HFF-Myc (cell line): ENCODE data around the gene LIME1.

Source experiments
- DNase-seq: peaks from one replicate; pipeline ENCODE4 v3.0.0-alpha.2; 2011; ENCODE audit warnings: low read depth; ENCODE audit errors: extremely low read depth
- H3K4me3 ChIP-seq: replicated peaks from 2 replicates; pipeline ENCODE4 v1.5.1; 2011; ENCODE audit warnings: low read depth, mild to moderate bottlenecking, control low read depth, low read length
- CTCF ChIP-seq: IDR thresholded peaks from 2 replicates; pipeline ENCODE4 v1.5.1; 2012; ENCODE audit warnings: mild to moderate bottlenecking, low read depth, low read length, control low read depth; ENCODE audit errors: missing control alignments

Gene LIME1

GRCh38 chr20:63758152-63758551 is 21.7 kb downstream of the LIME1 start:
- H3K4me3 ChIP-seq = no peak overlapping the region
- no peak for DNase-seq
- no peak for TF ChIP-seq CTCF

- no peak for DNase-seq
- TF ChIP-seq CTCF = no peak
- H3K4me3 ChIP-seq = no peak overlapping the region
These were observed 23.0 kb downstream of the LIME1 start for GRCh38 chr20:63759377-63759901.

GRCh38 chr20:63765082-63765873 is 28.8 kb downstream of the LIME1 start:
- DNase-seq = no peak
- TF ChIP-seq CTCF = no peak
- no peak overlapping the region for H3K4me3 ChIP-seq

GRCh38 chr20:63765902-63766301 is 29.4 kb downstream of the LIME1 start:
- H3K4me3 ChIP-seq = no peak overlapping the region
- no peak for DNase-seq
- TF ChIP-seq CTCF = no peak

DNA sequence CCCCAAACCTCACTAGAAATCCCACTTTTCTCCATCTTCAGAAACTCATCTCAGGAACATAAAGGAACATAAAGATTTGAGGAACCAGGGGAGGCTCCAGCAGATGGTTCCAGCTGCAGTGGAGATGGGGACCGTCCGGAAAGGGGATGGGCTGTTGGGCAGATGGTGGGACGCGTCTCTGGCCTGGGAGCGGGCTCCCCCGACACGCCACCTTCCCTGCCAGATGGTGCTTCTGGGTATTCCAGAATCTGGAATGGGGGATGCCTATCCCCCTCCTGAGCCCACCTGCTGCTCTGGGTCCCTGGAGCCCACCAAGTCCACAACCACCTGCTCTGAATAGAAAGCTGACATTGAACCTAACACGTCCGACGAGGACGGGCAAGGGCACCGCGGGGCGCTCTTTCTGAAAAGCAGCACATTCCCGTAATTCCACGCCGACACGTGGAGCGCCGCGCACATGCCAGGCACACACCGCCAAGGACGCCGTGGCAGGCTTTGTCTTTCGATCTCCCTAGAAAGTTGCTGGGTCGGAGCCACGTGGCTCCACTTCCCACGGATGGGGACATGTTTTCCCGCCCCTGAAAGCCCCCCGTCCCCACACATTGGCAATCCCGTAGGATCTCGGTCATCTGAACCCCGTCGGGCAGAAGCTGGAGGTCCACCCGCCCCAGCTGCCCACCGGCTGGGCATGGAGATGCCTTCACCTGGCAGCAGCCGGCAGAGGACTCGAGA is 30.4 kb downstream of the LIME1 start:
- H3K4me3 ChIP-seq = no peak overlapping the region
- TF ChIP-seq CTCF = no peak
- DNase-seq = no peak

- no peak for DNase-seq
- TF ChIP-seq CTCF = no peak
- H3K4me3 ChIP-seq = no peak overlapping the region
These were observed 31.0 kb downstream of the LIME1 start for GRCh38 chr20:63767456-63767855.
